GM18861 (cell line): ENCODE data around the gene PHKB.
"Not testable (repeated sequence)": the region's sequence is repeated elsewhere in the genome, so short reads cannot be mapped to it uniquely, and the experiment has no call there.

ENCODE experiments used
- ATAC-seq: cut with Tn5 transposase; IDR thresholded peaks from one replicate; pipeline ENCODE4 v1.9.1; 2021; ENCODE audit not compliant: unreplicated experiment

The PHKB gene

DNA sequence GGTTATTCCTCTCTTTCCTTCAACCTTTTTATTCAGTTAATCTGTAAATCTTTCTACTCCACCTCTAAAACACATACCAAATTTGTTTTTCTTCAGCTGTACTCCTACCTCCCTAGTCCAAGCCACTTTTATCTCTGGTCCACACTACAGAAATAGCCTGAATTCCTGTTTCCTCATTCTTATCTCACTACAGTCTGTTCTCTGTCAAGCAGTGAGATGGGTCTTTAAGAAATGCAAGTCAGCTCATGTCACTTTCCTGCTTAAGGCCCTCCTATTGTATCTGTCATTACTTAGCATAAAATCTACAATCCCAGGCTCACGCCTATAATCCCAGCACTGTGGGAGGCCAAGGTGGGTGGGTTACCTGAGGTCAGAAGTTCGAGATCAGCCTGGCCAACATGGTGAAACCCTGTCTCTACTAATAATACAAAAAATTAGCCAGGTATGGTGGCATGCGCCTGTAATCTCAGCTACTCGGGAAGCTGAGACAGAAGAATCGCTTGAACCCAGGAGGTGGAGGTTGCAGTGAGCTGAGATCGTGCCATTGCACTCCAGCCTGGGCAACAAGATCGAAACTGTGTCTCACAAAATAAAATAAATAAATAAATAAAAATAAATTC is 7.0 kb downstream of the PHKB start:
- not testable (repeated sequence) for ATAC-seq

- no peak for ATAC-seq
These were observed 8.1 kb downstream of the PHKB start for GRCh38 chr16:47469227-47469626.

- no peak for ATAC-seq
These were observed 9.1 kb downstream of the PHKB start for GRCh38 chr16:47470211-47470610.

DNA sequence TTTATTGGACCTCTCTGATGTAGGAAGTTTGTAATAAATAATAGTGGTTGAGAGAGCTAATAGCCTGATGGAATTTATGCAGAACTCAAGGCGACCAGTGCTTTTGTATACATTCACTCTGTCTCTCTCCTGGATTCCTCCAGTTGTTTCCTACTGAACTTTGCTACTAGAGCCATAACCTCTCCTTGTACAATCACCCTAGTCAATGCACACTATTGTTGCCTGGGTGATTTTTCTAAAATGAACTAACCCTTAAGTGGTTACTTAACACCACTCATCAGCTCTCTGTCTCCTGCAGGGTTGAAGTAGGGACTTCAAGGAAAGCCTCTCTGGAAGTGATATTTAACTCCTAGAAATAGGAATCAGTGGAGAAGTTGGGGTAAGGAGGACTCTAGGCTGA is 9.7 kb downstream of the PHKB start:
- ATAC-seq, result no peak

- ATAC-seq, result not testable (repeated sequence)
These were observed 11.9 kb downstream of the PHKB start for GRCh38 chr16:47473004-47473403.

GRCh38 chr16:47473792-47474191 is 12.7 kb downstream of the PHKB start:
- no peak for ATAC-seq

DNA sequence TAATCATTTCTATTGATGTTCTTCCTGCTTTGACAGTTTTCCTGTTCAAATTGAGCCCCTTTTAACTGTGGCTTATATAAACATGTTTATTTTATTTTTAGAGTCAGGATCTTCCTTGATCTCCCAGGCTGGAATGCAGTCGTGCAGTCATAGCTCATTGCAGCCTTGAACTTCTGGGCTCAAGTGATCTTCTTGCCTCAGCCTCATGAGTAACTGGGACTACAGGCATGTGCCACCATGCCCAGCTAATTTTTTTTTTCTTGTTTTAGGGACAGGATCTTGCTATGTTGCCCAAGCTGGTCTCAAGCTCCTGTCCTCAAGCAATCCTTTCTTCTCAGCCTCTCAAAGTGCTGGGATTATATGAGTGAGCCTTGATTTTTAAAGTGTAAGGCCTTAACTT is 14.7 kb downstream of the PHKB start:
- ATAC-seq, result no peak

GRCh38 chr16:47476654-47477345 is 15.7 kb downstream of the PHKB start:
- ATAC-seq, result no peak

DNA sequence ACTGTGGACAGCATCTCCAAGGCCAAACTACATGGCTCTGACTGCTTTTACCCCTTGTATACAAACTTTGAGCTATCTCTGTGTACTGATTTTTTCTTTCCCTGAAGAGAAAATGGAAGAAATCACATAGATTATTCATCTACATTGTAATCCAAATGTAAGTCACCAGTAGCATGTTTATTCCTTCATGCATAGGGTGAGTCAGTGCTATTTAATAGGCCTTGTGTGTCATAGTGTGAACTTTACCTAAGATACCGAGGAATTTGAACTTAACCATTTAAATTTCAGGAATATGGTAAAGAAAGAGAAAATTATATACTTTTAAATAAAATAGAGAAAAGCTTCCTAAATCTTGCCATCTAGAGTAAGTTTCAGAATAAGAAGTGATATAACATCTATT is 16.5 kb downstream of the PHKB start:
- no peak for ATAC-seq

GRCh38 chr16:47480410-47480809 is 19.3 kb downstream of the PHKB start:
- no peak for ATAC-seq

DNA sequence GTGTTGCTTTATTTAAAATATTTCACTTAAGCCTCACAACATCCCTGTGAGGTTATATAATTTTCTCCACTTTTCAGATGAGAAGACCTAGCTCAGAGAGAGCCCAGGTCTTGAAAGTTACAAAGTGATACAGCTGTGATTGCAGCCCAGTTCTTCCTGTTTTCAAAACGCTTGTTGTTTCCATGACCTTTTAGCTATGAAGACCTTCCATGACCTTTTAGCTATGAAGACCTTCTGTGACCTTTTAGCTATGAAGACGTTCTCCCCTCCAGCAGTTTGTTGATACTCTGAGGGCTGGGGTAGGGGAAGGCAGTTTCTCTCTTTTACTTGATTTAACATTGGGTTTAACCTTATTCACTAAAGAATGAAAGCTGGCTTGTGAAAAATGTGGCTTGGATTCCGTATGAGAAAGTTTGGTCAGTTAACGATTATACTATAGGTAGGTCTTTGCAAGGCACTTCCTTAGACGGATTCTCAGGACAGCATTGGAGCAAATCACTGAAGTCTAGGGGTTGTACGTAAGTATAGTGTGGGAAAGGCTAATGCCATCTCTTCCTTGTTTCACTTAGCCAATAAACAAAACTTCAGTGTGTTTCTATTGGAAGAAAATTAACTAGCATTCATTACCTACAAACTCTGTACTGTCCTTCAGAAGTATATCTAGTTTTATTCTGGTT is 20.7 kb downstream of the PHKB start:
- ATAC-seq, result no peak

GRCh38 chr16:47483616-47484015 is 22.5 kb downstream of the PHKB start:
- ATAC-seq, result no peak

GRCh38 chr16:47486856-47487255 is 25.7 kb downstream of the PHKB start:
- ATAC-seq, result peak; percentile 68

DNA sequence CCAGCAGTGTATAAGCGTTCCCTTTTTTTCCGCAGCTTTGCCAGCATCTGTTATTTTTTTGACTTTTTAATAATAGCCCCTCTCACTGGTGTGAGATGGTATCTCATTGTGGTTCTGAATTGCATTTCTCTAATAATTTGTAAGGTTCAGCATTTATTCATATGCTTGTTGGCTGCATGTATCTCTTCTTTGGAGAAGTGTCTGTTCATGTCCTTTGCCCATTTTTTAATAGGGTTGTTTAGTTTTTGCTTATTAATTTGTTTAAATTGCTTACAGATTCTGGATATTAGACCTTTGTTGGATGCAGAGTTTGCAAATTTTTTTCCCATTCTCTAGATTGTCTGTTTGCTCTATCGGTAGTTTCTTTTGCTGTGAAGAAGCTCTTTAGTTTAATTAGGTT is 26.9 kb downstream of the PHKB start:
- ATAC-seq, result no peak

DNA sequence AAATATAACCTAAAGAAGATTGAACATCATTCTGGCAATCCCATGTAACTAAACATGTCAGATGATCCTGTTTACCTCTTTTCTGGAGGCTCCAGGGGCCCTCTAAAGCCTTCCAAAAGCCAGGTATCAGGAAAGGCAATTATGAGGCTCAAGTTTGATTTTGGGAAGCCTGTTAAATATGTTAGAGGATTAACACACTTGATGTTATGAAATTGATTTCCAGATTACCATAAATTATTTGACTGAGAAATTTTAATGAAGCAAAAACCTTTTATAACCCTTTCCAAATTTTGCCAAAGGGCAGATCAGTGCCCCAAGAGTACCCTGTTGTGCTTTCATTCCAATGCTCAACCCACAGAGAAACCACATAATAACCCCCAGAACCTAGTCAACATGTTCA is 29.3 kb downstream of the PHKB start:
- no peak for ATAC-seq

DNA sequence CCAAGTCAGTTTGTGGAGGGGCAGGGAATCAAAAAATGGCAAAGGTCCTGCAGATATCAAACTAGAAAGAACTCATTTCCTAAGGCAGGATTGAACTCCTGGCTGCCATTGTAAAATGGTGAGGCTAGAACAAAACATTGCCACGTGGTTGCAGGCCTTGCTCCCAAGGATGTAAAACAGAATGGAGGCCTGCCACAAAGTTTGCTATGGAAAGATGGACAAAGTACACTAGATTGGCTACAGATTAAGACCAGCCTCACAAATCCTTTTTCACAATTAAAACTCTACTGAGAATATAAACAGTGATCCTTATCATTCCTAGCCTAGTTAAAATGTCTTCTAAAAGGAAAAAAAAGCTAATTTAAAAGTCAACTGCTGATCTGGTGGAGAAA is 30.9 kb downstream of the PHKB start:
- ATAC-seq, result no peak

DNA sequence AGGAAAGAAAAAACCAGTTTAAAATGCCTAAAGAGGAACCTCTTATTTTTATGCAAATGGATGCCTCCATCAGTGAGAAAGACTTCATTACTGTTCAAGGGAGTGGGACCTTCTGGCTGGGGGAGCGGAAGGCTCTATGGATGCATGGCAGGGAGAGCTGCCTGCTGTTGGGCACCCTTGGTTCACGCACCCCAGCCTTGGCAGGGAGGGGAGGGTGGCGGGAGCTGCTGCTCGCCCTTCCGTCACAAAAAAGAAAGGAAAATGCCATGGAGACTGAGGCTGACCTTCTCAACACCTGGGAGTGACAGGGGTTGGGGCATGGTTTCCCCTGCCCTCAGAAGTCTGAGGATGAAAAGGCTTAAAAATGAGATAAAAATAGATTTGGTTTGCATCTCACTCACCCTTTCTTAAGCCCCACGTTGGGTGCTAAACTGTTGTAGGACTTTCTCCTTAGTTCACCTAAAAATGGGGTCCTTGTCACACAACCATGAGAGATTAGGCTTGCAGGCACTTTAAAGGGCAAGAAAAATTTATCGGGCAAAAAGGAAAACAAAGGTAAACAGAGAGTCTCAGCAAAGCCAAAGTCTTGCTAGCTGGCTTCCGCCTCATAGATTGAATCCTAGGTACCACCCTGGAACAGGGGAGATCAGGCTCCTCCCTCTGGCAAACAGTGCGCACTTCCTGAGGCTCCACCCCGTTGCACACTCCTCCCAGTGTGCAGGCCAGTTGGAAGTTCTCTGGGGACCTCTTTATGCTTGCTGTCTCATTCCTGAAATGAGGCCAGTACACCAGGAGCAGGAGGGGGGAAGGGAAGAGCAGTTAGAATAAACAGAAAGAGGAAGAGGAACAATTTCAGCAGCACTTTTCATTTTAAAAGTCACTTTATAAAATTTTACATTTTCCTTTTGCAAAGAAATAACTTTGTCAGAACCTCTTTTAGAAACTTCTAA is 31.6 kb downstream of the PHKB start:
- peak; percentile 65 for ATAC-seq

DNA sequence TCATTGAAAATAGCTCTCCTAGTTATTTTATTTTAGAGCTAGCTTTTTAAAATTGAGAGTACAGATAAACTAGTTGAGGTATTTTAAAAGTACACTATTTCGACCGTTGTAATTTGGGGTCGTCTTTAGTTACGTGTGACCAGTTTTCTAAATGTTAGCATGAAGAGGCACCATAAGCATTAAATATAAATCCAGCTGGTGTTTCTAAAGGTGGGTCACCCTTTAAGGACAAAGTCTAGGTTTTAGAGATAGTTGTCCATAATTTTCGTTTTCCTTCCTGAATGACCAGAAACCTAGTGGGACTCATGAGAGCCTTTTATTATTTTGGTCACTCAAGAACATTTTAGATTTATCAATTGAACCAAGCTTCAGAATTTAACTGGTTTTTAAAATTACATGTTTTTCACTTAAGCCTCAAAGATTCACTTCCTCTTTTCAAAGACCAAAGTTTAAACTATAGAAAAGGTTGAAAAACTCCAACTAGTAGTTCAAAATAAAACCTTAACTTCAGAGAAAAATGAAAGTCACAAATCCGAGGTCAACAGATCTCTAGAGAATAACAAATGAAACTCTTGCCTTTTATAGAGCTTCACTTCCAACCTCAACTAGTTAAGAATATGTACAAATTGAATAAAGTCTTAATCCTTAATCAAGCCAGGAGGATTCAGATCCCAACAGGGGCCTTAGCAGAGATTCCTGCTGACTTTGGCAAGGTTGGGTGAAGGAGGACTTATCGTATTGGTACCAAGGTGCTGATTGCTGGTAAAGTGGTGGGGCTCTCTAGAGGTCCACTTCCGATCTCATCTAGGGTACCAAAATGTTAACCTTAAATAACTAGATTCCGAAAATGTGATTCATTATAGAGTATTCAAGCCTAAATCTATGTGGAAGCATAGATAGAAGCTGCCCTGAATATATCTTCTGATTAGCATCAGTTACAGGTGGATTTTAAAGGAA is 32.5 kb downstream of the PHKB start:
- peak; percentile 63 for ATAC-seq

DNA sequence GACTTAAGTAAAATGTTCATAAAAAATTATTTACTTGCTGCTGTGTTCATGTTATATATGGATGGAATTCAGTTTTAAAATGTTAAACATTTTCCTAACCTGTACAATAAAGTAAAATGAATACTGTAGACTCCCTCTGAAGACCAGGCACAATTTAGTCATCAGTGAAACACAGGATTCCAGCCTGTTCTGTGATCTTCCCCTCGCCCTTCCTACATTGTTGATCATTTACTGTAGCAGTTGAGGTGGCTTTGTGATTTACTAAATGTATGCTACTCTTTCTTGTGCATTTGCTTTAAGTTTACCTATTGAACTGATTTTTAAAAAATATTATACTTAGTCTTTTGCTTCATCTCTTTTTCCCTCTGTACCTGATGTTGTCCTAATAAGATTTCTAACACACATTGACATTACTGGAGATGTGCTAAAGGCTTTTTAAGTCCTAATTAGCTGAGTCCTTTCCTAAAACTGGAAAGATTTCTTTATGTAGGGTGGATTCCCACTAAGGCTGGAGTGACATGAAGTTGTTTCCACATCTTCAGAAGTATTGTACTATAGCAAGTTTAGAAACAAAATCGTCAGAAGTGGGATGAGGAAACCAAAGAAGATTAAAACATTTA is 38.1 kb downstream of the PHKB start:
- no peak for ATAC-seq
